Kidney epithelial cell (primary cell): ENCODE measurements around the gene ITPKB. TPM values are rescaled to one million over a fixed set of nuclear protein-coding genes. Genes with fewer than 3 reads are reported as not detected.
"Not testable (repeated sequence)": the region's sequence is repeated elsewhere in the genome, so short reads cannot be mapped to it uniquely, and the experiment has no call there.

Experiments used
- DNase-seq: peaks from one replicate; pipeline ENCODE4 v3.0.0-alpha.2; 2010; ENCODE audit warnings: low read depth
- H3K27me3 ChIP-seq: 2 replicates; pipeline ENCODE4 v1.6.0; 2011; ENCODE audit warnings: low read length; ENCODE audit not compliant: control insufficient read depth, insufficient read depth
- H3K36me3 ChIP-seq: 2 replicates; pipeline ENCODE4 v1.5.1; 2011; ENCODE audit warnings: low read length; ENCODE audit not compliant: control insufficient read depth, insufficient read depth
- H3K4me3 ChIP-seq: 2 replicates; pipeline ENCODE4 v1.5.1; 2011; ENCODE audit warnings: low read depth, mild to moderate bottlenecking, control low read depth, low read length
- total RNA-seq: library from RNA; depleted of rRNA; stranded (reverse); fragments of >200 nt; gene quantifications from 2 replicates; pipeline ENCODE4 v1.2.3, GENCODE V29; 2015
- TF ChIP-seq, protein P1 (sequence below): IDR thresholded peaks from 2 replicates; pipeline ENCODE4 v1.5.1; 2011; ENCODE audit warnings: mild to moderate bottlenecking, moderate library complexity, low read length, control low read depth, inconsistent platforms; ENCODE audit not compliant: insufficient read depth, poor library complexity, severe bottlenecking

The ITPKB gene
- total RNA-seq, 1 donor from 2014 or later = 11.7 TPM

GRCh38 chr1:226754097-226754496, 15.0 kb upstream of the ITPKB start:
- TF ChIP-seq, protein P1, sequence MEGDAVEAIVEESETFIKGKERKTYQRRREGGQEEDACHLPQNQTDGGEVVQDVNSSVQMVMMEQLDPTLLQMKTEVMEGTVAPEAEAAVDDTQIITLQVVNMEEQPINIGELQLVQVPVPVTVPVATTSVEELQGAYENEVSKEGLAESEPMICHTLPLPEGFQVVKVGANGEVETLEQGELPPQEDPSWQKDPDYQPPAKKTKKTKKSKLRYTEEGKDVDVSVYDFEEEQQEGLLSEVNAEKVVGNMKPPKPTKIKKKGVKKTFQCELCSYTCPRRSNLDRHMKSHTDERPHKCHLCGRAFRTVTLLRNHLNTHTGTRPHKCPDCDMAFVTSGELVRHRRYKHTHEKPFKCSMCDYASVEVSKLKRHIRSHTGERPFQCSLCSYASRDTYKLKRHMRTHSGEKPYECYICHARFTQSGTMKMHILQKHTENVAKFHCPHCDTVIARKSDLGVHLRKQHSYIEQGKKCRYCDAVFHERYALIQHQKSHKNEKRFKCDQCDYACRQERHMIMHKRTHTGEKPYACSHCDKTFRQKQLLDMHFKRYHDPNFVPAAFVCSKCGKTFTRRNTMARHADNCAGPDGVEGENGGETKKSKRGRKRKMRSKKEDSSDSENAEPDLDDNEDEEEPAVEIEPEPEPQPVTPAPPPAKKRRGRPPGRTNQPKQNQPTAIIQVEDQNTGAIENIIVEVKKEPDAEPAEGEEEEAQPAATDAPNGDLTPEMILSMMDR = no peak
- H3K27me3 ChIP-seq = no peaks in the 10 kb centered on the region
- DNase-seq = no peak
- H3K36me3 ChIP-seq = no peaks in the 10 kb centered on the region
- no peak overlapping the region for H3K4me3 ChIP-seq

GRCh38 chr1:226751703-226752102, 12.6 kb upstream of the ITPKB start:
- Histone ChIP-seq H3K36me3 (no peaks in the 10 kb centered on the region), H3K27me3 (no peaks in the 10 kb centered on the region), H3K4me3 (no peak overlapping the region)
- no peak for DNase-seq
- TF ChIP-seq, protein P1 = no peak

GRCh38 chr1:226751214-226751613, 12.1 kb upstream of the ITPKB start:
- DNase-seq = no peak
- Histone ChIP-seq H3K27me3 (no peaks in the 10 kb centered on the region), H3K4me3 (no peak overlapping the region), H3K36me3 (no peaks in the 10 kb centered on the region)
- TF ChIP-seq, protein P1 = no peak

- Histone ChIP-seq H3K27me3 (no peaks in the 10 kb centered on the region), H3K4me3 (no peak overlapping the region), H3K36me3 (no peaks in the 10 kb centered on the region)
- TF ChIP-seq, protein P1 = no peak
- no peak for DNase-seq
Observed at GRCh38 chr1:226749467-226749866, 10.4 kb upstream of the ITPKB start.

- DNase-seq = no peak
- no peaks in the 10 kb centered on the region for H3K36me3 ChIP-seq
- no peaks in the 10 kb centered on the region for H3K27me3 ChIP-seq
- H3K4me3 ChIP-seq = no peak overlapping the region
- TF ChIP-seq, protein P1 = no peak
Observed at GRCh38 chr1:226748306-226748705, 9.2 kb upstream of the ITPKB start.

GRCh38 chr1:226747519-226748263, 8.6 kb upstream of the ITPKB start:
- not testable (repeated sequence) for H3K27me3 ChIP-seq, H3K36me3 ChIP-seq, DNase-seq, H3K4me3 ChIP-seq
